Measurements from ENCODE around the gene GNAS-AS1. TPM values are rescaled to one million over a fixed set of nuclear protein-coding genes. Genes with fewer than 3 reads are reported as not detected.

The GNAS-AS1 gene
- total and polyA plus RNA-seq, 2 of the 8 experiments (the other 6 are each of a cell fraction or from before 2014, with no cell fraction given), result 4.7 to 13.7 TPM

DNA sequence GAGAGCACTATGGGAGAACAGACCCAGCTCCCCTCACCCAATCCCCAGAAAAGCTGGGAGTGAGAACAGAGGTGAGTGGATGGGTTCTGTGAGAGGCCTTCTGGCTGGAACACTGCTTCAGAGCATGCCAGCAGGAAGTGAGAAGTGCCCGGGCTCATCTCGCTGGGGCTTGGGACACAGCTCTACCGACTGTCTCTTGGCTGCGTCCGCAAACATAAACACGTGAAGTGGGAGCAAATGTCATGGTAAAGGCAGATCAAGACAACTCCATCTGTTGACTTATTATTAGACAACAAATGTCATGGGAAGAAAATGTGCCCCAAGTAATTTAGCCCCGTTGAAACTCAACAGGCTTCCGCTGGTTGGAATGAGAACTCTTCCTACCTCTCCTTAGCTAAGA, 25.9 kb downstream of the GNAS-AS1 start (continued):
- no peak for TF ChIP-seq SAP30 (IDR thresholded peaks at IDR 0.05; ENCODE audit: insufficient read depth, insufficient replicate concordance, low read length)
- TF ChIP-seq TBP (IDR thresholded peaks at IDR 0.05; ENCODE audit: low read depth, low read length), result no peak
- TF ChIP-seq TAF1 (IDR thresholded peaks at IDR 0.05; ENCODE audit: low read depth, low read length), result no peak
- TF ChIP-seq, protein P1, sequence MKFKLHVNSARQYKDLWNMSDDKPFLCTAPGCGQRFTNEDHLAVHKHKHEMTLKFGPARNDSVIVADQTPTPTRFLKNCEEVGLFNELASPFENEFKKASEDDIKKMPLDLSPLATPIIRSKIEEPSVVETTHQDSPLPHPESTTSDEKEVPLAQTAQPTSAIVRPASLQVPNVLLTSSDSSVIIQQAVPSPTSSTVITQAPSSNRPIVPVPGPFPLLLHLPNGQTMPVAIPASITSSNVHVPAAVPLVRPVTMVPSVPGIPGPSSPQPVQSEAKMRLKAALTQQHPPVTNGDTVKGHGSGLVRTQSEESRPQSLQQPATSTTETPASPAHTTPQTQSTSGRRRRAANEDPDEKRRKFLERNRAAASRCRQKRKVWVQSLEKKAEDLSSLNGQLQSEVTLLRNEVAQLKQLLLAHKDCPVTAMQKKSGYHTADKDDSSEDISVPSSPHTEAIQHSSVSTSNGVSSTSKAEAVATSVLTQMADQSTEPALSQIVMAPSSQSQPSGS (IDR thresholded peaks at IDR 0.05; ENCODE audit: low read length), result no peak
- no peak for TF ChIP-seq ASH2L (IDR thresholded peaks at IDR 0.05; ENCODE audit: low read length)
- no peak for TF ChIP-seq POLR2AphosphoS5 (IDR thresholded peaks at IDR 0.05; ENCODE audit: low read depth, low read length)
- no peak for TF ChIP-seq EGR1 (IDR thresholded peaks at IDR 0.05; ENCODE audit: borderline replicate concordance, low read depth, low read length)
- TF ChIP-seq SIN3A (conservative IDR thresholded peaks at IDR 0.05 in 1 of 2, IDR thresholded peaks at IDR 0.05 in 1 of 2; ENCODE audit: low read depth in 1 of 2, low read length in 2 of 2), result no peak
- TF ChIP-seq BCL11A (IDR thresholded peaks at IDR 0.05; ENCODE audit: low read depth in 2 of 2, low read length in 2 of 2), result no peak
- TF ChIP-seq RBBP5 (IDR thresholded peaks at IDR 0.05; ENCODE audit: borderline replicate concordance, low read depth, low read length), result no peak
- no peak for TF ChIP-seq CHD1 (IDR thresholded peaks at IDR 0.05; ENCODE audit: low read depth, low read length)
